ENCODE measurements around the gene MEIG1.
"Not testable (repeated sequence)": the region's sequence is repeated elsewhere in the genome, so short reads cannot be mapped to it uniquely, and the experiment has no call there.

The MEIG1 gene

GRCh38 chr10:14974153-14974998, 15.2 kb downstream of the MEIG1 start:
- H3K4me1 ChIP-seq; H3K27me3 ChIP-seq (ENCODE audit: low read depth); DNase-seq (ENCODE audit: low spot score in 2 of 2); H3K9me3 ChIP-seq; H3K36me3 ChIP-seq (replicated peaks); in situ Hi-C loops (cut with MboI; ENCODE audit: low sequenced_read_pairs); H3K4me3 ChIP-seq: not testable (repeated sequence)

- no peaks in the 10 kb centered on the region for H3K36me3 ChIP-seq (replicated peaks)
- peak in 1 of 2 experiments; percentile 16 for DNase-seq (ENCODE audit: low spot score in 2 of 2)
- H3K27me3 ChIP-seq (ENCODE audit: low read depth) = no peaks in the 10 kb centered on the region
- H3K9me3 ChIP-seq = no peaks in the 10 kb centered on the region
- in situ Hi-C loops (cut with MboI; ENCODE audit: low sequenced_read_pairs) = no loop called here
- H3K4me3 ChIP-seq = no peak overlapping the region
- H3K4me1 ChIP-seq = no peaks in the 10 kb centered on the region
Observed at GRCh38 chr10:14975672-14976273, 16.6 kb downstream of the MEIG1 start.

- no peak for DNase-seq (ENCODE audit: low spot score in 2 of 2)
- no peaks in the 10 kb centered on the region for H3K27me3 ChIP-seq (ENCODE audit: low read depth)
- H3K9me3 ChIP-seq = no peaks in the 10 kb centered on the region
- H3K4me3 ChIP-seq = no peak overlapping the region
- in situ Hi-C loops (cut with MboI; ENCODE audit: low sequenced_read_pairs) = no loop called here
- no peaks in the 10 kb centered on the region for H3K36me3 ChIP-seq (replicated peaks)
- no peaks in the 10 kb centered on the region for H3K4me1 ChIP-seq
Observed at GRCh38 chr10:14982744-14983143, 23.6 kb downstream of the MEIG1 start.

GRCh38 chr10:14989552-14989951, 30.4 kb downstream of the MEIG1 start:
- in situ Hi-C loops (cut with MboI; ENCODE audit: low sequenced_read_pairs); H3K9me3 ChIP-seq; H3K4me1 ChIP-seq; H3K4me3 ChIP-seq; H3K27me3 ChIP-seq (ENCODE audit: low read depth); DNase-seq (ENCODE audit: low spot score in 2 of 2); H3K36me3 ChIP-seq (replicated peaks): not testable (repeated sequence)

- H3K4me1 ChIP-seq; H3K9me3 ChIP-seq; H3K27me3 ChIP-seq (ENCODE audit: low read depth); H3K4me3 ChIP-seq; in situ Hi-C loops (cut with MboI; ENCODE audit: low sequenced_read_pairs); H3K36me3 ChIP-seq (replicated peaks): not testable (repeated sequence)
- DNase-seq (ENCODE audit: low spot score in 2 of 2) = peak in 1 of 2 experiments; percentile 17
Observed at GRCh38 chr10:14991035-14991749, 32.0 kb downstream of the MEIG1 start.

- DNase-seq (ENCODE audit: low spot score in 2 of 2); H3K4me3 ChIP-seq; H3K36me3 ChIP-seq (replicated peaks); H3K27me3 ChIP-seq (ENCODE audit: low read depth); in situ Hi-C loops (cut with MboI; ENCODE audit: low sequenced_read_pairs); H3K9me3 ChIP-seq; H3K4me1 ChIP-seq: not testable (repeated sequence)
Observed at GRCh38 chr10:14992336-14992735, 33.1 kb downstream of the MEIG1 start.

- H3K9me3 ChIP-seq; DNase-seq (ENCODE audit: low spot score in 2 of 2); H3K36me3 ChIP-seq (replicated peaks); H3K4me3 ChIP-seq; H3K4me1 ChIP-seq; in situ Hi-C loops (cut with MboI; ENCODE audit: low sequenced_read_pairs); H3K27me3 ChIP-seq (ENCODE audit: low read depth): not testable (repeated sequence)
Observed at GRCh38 chr10:14993500-14994455, 34.6 kb downstream of the MEIG1 start.

- Histone ChIP-seq H3K4me1 (no peaks in the 10 kb centered on the region), H3K4me3 (no peak overlapping the region), H3K27me3 (ENCODE audit: low read depth) (no peaks in the 10 kb centered on the region), H3K36me3 (replicated peaks) (no peaks in the 10 kb centered on the region), H3K9me3 (no peaks in the 10 kb centered on the region)
- in situ Hi-C loops (cut with MboI; ENCODE audit: low sequenced_read_pairs) = no loop called here
- no peak for DNase-seq (ENCODE audit: low spot score in 2 of 2)
Observed at GRCh38 chr10:14995964-14996565, 36.9 kb downstream of the MEIG1 start.

GRCh38 chr10:15013530-15013929, 54.3 kb downstream of the MEIG1 start:
- H3K36me3 ChIP-seq (replicated peaks); H3K27me3 ChIP-seq (ENCODE audit: low read depth); DNase-seq (ENCODE audit: low spot score in 2 of 2); H3K9me3 ChIP-seq; H3K4me3 ChIP-seq; in situ Hi-C loops (cut with MboI; ENCODE audit: low sequenced_read_pairs); H3K4me1 ChIP-seq: not testable (repeated sequence)

- Histone ChIP-seq H3K9me3 (no peaks in the 10 kb centered on the region), H3K36me3 (replicated peaks) (no peaks in the 10 kb centered on the region), H3K4me3 (no peak overlapping the region), H3K27me3 (ENCODE audit: low read depth) (no peaks in the 10 kb centered on the region), H3K4me1 (no peaks in the 10 kb centered on the region)
- in situ Hi-C loops (cut with MboI; ENCODE audit: low sequenced_read_pairs) = no loop called here
- no peak for DNase-seq (ENCODE audit: low spot score in 2 of 2)
Observed at GRCh38 chr10:15015451-15015850, 56.3 kb downstream of the MEIG1 start.

GRCh38 chr10:15020966-15021365, 61.8 kb downstream of the MEIG1 start:
- in situ Hi-C loops (cut with MboI; ENCODE audit: low sequenced_read_pairs); H3K27me3 ChIP-seq (ENCODE audit: low read depth); H3K9me3 ChIP-seq; H3K4me1 ChIP-seq; H3K4me3 ChIP-seq; H3K36me3 ChIP-seq (replicated peaks); DNase-seq (ENCODE audit: low spot score in 2 of 2): not testable (repeated sequence)
